ENCODE measurements around the gene GRIN1.

Gene GRIN1

DNA sequence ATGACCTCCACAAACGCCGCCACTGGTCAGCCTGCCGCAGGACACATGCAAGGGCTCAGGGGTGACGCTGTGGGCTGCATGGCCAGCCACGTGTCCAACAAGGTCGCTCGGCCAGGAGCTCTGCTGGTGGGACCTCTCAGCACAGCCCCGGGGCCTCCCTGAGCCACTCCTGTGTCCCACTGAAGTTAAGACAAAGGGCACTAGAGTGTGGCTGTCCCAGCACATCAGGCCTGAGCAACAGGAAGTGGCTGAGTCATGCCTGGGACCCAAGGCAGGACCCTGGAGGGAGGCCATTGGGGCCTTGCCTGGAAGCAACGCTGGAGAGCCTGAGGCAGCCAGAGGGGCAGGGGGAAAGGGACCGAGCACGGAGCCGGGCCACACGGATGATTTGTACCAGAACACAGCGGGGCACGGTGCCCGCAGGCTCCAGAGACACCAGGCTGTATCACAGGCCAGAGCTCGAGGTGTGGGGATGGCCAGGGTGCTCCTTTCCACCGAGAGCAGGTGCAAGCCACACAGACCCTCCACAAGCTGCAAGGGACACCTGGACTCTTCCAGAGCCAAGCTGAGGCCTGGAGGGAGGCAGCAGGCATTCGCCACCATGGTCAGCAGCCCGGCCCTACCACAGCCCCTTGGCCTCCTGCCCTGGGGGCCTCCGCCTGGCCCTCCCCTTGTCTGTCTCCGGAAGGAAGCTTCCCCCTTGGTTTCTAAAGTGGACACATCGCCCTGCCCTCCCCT, 39.4 kb downstream of the GRIN1 start:
- Histone ChIP-seq H3K9ac (ENCODE audit: low read depth, low read length) (no peak overlapping the region), H3K36me3 (ENCODE audit: insufficient read depth, low read length) (peaks cover 8% of the 10 kb centered on the region; the same call in 1 of the 2 replicates), H3K9me3 (ENCODE audit: control insufficient read depth, insufficient read depth, low read length) (no peaks in the 10 kb centered on the region), H3K4me1 (ENCODE audit: insufficient read depth, low read length) (no peaks in the 10 kb centered on the region)

DNA sequence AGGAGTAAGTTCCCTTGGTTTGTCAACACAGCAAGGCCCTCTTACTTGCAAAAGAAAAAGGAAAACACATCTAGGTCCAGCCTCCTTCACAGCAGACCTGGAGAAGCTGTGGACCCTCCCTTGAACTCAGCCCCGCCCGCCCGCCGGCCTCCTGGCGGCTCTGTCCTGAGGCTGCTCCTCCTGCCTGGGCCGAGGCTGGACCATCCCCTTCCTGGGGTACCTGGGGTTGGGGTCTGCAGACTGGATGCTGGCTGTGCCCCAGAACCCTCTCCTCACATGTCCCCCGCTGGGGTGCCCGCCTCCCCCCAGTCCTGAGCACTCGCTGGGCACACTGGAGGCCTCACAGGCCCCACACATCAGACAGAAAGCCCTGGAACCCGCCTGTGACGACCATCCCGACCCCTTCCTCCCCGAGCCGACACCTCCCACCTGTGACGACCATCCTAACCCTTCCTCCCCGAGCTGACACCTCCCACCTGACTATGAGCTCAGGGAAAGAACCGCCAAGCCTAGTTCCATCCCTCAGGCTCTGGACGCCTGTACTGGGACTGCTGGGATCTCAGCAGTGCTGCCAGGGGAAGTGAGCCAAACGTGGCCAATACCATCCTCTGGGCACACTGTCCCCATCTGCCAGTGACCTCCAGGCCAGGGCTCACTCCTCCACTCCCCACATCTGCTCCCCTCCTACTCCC, 40.1 kb downstream of the GRIN1 start:
- H3K4me1 ChIP-seq (ENCODE audit: insufficient read depth, low read length) = no peaks in the 10 kb centered on the region
- H3K9me3 ChIP-seq (ENCODE audit: control insufficient read depth, insufficient read depth, low read length) = no peaks in the 10 kb centered on the region
- peaks cover 8% of the 10 kb centered on the region; the same call in 1 of the 2 replicates for H3K36me3 ChIP-seq (ENCODE audit: insufficient read depth, low read length)
- H3K9ac ChIP-seq (ENCODE audit: low read depth, low read length) = no peak overlapping the region

DNA sequence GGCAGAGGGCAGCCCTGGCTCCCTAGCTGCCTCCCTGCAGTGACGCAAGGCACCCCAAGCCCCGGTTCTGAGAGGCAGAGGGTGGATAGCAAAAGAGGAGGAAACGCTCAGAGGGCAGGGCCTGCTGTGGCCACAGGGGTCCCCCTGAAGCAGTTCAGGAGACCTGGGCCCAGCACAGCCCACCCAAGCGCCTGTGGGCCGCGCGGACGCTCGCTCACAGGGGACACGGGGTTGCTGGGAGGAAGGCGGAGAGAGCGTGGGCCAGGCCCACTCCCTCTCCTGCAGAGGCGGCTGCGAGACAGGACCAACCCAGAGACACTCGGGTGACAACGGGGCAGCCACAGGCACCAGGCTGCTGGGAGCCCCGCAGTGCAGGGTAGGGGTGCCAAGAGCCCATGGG, 40.8 kb downstream of the GRIN1 start:
- Histone ChIP-seq H3K4me1 (ENCODE audit: insufficient read depth, low read length) (no peaks in the 10 kb centered on the region), H3K9ac (ENCODE audit: low read depth, low read length) (no peak overlapping the region), H3K36me3 (ENCODE audit: insufficient read depth, low read length) (peaks cover 8% of the 10 kb centered on the region; the same call in 1 of the 2 replicates), H3K9me3 (ENCODE audit: control insufficient read depth, insufficient read depth, low read length) (no peaks in the 10 kb centered on the region)

DNA sequence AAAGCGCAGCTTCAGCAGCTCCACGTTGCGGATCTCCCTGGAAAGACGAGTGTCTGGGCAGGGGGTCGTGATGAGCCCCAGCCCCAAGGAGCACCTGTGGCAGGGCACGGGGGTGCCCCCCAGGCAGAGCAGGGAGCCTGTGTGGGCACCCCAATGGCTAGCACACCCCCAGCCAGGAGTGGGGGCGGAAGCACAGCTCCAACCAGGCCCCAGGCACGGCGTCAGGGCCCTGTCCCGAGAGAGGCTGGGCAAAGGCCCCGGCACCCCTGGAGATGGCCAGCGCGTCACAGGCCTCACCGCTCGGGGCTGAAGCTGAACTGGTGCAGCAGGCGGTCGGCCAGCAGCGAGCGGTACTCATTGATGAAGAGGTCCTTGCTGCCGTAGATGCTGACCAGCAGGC, 41.5 kb downstream of the GRIN1 start:
- H3K36me3 ChIP-seq (ENCODE audit: insufficient read depth, low read length) = peaks cover 8% of the 10 kb centered on the region; the same call in 1 of the 2 replicates
- H3K9me3 ChIP-seq (ENCODE audit: control insufficient read depth, insufficient read depth, low read length) = no peaks in the 10 kb centered on the region
- H3K4me1 ChIP-seq (ENCODE audit: insufficient read depth, low read length) = no peaks in the 10 kb centered on the region
- H3K9ac ChIP-seq (ENCODE audit: low read depth, low read length) = no peak overlapping the region

DNA sequence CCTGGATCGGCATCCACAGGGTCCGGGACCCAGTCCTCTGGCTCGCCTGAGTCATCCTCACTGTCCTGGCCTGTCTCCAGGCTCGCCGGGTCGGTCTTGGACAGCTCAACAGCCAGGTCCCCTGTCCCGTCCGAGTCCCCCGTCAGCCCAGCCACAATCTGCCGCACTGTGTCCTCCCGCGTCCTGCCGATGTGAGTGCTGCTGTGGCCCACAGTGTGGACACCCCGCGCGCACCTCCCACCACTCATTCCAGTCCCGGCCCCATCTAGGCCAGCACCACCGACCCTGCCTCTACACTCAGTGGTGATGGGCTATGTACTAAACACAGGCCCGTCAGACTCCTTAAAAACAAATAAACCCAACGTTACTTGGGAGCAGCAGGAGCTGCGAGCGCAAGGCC, 42.7 kb downstream of the GRIN1 start:
- Histone ChIP-seq H3K9ac (ENCODE audit: low read depth, low read length) (no peak overlapping the region), H3K36me3 (ENCODE audit: insufficient read depth, low read length) (peaks cover 8% of the 10 kb centered on the region; the same call in 1 of the 2 replicates), H3K9me3 (ENCODE audit: control insufficient read depth, insufficient read depth, low read length) (no peaks in the 10 kb centered on the region), H3K4me1 (ENCODE audit: insufficient read depth, low read length) (no peaks in the 10 kb centered on the region)

DNA sequence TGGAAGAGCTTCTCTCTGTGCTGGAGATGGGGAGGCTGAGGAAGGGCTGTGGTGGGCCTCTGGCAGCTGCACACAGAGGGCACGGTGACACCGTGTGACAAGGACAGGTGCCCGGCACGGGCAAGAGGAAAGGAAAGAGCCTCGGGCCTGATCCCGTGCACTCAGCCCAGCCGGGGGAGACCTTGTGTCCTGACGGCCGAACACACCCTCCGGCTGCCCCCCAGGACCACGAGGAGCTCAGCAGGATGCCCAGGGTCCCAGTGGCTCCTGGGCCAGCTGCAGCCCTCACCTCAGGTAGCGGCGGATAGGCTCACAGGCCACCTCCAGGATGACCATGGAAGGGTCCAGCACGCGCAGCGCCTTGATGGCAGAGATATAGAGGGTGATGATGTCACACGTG, 43.9 kb downstream of the GRIN1 start:
- Histone ChIP-seq H3K36me3 (ENCODE audit: insufficient read depth, low read length) (peaks cover 8% of the 10 kb centered on the region; the same call in 1 of the 2 replicates), H3K9me3 (ENCODE audit: control insufficient read depth, insufficient read depth, low read length) (no peaks in the 10 kb centered on the region), H3K4me1 (ENCODE audit: insufficient read depth, low read length) (no peaks in the 10 kb centered on the region; the same call in 1 of the 2 replicates), H3K9ac (ENCODE audit: low read depth, low read length) (no peak overlapping the region)

DNA sequence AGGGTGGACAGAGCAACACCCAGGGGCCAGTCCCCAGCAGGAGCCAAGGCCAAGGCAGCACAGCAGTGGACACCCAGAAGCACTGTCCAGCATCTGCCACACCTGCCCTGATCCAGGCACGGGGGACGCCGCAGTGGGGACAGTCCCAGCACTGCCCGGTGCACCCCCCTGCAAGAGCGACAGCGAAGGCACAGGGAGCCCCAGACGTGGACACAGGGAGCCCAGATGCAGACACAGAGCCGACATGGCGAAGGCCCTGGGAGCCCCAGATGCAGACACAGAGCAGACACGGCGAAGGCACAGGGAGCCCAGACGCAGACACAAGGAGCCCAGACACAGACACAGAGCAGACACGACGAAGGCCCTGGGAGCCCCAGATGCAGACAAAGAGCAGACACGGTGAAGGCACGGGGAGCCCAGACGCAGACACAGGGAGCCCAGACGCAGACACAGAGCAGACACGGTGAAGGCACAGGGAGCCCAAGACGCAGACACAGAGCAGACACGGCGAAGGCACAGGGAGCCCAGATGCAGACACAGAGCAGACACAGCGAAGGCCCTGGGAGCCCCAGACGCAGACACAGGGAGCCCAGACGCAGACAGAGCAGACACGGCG, 45.1 kb downstream of the GRIN1 start:
- Histone ChIP-seq H3K4me1 (ENCODE audit: insufficient read depth, low read length) (no peaks in the 10 kb centered on the region; the same call in 1 of the 2 replicates), H3K9me3 (ENCODE audit: control insufficient read depth, insufficient read depth, low read length) (no peaks in the 10 kb centered on the region), H3K36me3 (ENCODE audit: insufficient read depth, low read length) (peaks cover 8% of the 10 kb centered on the region; the same call in 1 of the 2 replicates), H3K9ac (ENCODE audit: low read depth, low read length) (no peak overlapping the region)

DNA sequence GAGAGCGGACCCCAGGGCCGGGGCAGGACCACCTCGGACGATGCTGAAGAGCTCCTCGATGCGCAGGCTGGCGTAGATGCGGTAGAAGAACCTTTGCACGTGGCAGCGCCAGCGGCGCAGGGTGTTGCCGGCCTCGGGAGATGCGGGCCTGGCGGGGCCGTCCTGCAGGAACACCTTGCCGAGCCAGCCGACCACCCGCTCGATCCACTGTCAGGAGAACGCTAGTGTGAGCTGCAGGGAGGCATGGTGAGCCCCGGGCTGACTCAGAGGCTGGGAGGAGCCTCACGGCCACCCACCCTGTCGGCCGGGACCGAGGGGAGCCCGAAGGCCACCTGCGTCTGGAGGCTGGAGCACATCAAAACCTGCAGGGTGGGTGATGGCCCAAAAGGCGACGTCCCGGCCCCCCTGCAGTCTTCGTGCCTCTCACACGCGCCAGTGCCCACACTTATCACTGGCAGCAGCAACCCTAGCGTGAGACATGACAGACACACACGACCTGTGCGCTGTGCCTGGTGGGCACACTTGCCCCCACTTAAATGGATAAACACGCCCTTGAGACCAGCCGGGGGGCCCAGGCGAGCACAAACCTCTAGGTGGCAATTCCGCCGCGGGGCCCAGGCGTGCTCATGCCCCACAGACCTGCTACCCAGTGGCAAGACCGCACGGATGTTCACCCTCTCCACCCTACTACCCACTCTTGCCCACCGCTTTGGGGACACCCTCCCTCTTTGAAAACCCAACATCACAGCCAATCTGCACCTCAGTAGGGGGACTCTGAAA, 46.1 kb downstream of the GRIN1 start:
- no peak overlapping the region for H3K9ac ChIP-seq (ENCODE audit: low read depth, low read length)
- peaks cover 6% of the 10 kb centered on the region; the same call in 1 of the 2 replicates for H3K4me1 ChIP-seq (ENCODE audit: insufficient read depth, low read length)
- H3K36me3 ChIP-seq (ENCODE audit: insufficient read depth, low read length) = peaks cover 8% of the 10 kb centered on the region; the same call in 1 of the 2 replicates
- no peaks in the 10 kb centered on the region for H3K9me3 ChIP-seq (ENCODE audit: control insufficient read depth, insufficient read depth, low read length)

DNA sequence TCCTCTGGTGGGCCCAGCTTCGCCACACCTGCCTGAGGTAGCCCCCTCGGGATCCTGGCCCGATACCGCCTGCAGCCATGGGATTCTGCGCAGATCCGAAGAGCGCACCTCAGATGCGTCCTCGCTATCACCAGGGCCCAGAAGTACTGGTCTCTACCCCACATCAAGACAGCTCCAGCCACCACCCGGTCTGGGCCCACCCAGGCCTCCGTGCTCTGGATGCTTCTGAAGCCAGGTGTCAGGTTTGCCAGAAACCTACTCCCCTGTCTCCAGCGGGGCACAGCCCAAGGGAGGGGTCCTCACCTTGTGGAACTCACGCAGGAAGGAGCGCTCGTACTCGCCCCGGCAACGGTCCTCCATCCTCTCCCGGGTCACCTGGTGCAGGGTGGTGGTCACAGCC, 47.0 kb downstream of the GRIN1 start:
- peaks cover 5% of the 10 kb centered on the region; the same call in 1 of the 2 replicates for H3K36me3 ChIP-seq (ENCODE audit: insufficient read depth, low read length)
- H3K9me3 ChIP-seq (ENCODE audit: control insufficient read depth, insufficient read depth, low read length) = no peaks in the 10 kb centered on the region
- no peak overlapping the region for H3K9ac ChIP-seq (ENCODE audit: low read depth, low read length)
- H3K4me1 ChIP-seq (ENCODE audit: insufficient read depth, low read length) = peaks cover 6% of the 10 kb centered on the region; the same call in 1 of the 2 replicates

DNA sequence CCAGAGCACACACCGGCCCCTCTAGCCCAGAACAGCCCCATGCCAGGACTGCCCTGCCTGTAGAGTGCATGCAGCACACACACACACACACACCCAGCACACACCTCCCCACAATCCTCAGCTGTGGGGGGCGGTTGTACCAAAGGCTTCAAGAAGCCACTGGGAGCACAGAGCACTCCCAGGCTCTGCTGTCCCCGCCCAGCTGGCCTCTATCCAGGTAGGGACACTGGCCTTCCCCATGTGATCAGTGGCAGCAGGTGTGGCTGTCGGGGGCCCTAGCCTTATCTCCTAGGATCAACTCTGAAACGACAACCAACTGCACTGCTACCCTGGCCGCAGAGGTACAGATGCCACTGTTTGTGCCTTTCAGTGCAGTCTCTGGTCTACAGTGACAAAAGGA, 47.4 kb downstream of the GRIN1 start:
- H3K4me1 ChIP-seq (ENCODE audit: insufficient read depth, low read length) = peaks cover 6% of the 10 kb centered on the region; the same call in 1 of the 2 replicates
- H3K9me3 ChIP-seq (ENCODE audit: control insufficient read depth, insufficient read depth, low read length) = no peaks in the 10 kb centered on the region
- 0 out of 2 replicates have a peak, but pooled peaks cover under 1% of the 10 kb centered on the region for H3K36me3 ChIP-seq (ENCODE audit: insufficient read depth, low read length)
- no peak overlapping the region for H3K9ac ChIP-seq (ENCODE audit: low read depth, low read length)

DNA sequence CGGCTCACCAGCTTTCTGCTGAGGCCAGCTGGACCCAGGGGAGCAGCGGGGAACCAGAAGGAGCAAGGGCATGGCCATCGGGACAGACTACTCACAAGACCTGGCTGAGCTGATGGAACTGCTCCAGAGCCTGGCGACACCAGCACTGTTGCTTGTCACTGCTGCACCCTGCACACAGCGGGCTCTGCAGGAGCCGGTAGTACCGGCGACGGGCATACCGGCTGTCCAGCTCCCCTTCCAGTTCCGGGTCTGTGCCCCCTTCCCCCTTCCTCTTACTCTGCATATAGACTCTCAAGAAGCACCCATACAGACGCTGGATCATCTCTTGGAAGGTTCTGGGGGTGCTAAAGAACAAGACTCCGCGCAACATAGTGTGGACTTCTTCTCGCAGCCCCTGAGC, 48.4 kb downstream of the GRIN1 start:
- Histone ChIP-seq H3K4me1 (ENCODE audit: insufficient read depth, low read length) (peaks cover 6% of the 10 kb centered on the region; the same call in 1 of the 2 replicates), H3K36me3 (ENCODE audit: insufficient read depth, low read length) (no peaks in the 10 kb centered on the region), H3K9ac (ENCODE audit: low read depth, low read length) (peak overlapping the region; percentile 78; the same call in 1 of the 2 replicates), H3K9me3 (ENCODE audit: control insufficient read depth, insufficient read depth, low read length) (no peaks in the 10 kb centered on the region)

DNA sequence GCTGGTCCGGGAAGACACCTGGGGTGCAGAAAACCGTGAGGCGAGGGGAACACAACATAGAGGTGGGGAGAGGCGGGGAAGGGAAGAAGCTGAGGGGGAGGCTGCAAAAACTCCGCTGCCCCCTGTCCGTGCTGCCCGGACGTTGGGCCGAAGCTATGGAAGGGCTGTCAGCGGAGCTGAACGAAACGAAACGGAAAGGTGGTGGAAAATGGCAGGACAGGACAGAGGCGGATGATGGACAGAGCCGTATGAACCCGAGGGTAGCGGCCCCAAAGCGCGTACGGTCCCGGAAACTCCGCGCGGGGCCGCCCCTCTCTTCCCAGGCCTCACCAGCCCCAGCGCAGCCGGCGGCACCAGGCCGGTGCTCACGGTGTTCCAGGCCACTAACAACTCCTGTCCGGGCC, 49.1 kb downstream of the GRIN1 start:
- Histone ChIP-seq H3K4me1 (ENCODE audit: insufficient read depth, low read length) (peaks cover 6% of the 10 kb centered on the region; the same call in 1 of the 2 replicates), H3K36me3 (ENCODE audit: insufficient read depth, low read length) (no peaks in the 10 kb centered on the region), H3K9ac (ENCODE audit: low read depth, low read length) (peak overlapping the region; percentile 78)

DNA sequence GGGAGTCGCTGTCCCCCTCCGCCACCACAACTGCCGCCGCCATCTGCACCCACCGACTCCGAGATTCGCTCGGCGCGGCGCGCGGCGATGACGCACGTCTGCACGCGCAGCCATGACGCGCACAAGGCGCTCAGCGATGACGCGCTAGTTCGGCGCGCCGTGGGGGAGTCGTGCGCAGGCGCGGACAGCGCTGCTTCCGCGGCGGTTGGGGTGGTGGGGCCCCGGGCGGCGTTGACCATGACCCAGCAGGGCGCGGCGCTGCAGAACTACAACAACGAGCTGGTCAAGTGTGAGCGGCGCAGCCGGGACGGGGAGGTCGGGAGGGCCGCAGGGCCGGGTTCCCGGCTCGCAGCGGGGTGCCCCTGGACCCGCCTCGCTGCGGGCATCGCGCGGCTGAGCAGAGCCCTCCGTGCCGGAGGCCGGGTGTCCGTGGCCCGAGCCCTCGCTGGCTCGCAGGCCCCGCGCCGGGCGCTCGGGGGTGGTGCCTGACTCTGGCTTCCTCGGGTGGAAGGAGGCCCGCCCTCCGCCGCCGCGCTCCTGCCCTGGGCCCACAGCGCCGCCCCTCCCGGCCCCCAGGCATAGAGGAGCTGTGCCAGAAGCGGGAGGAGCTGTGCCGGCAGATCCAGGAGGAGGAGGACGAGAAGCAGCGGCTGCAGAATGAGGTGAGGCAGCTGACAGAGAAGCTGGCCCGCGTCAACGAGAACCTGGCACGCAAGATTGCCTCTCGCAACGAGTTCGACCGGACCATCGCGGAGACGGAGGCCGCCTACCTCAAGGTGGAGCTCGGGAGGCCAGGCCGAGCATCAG, 49.7 kb downstream of the GRIN1 start, which contains the start of the genes ANAPC2 and SSNA1:
Gene ANAPC2, minus strand, starts transcription at position 71 of the 807 bp plus-strand sequence. Its CDS starts 28 bp downstream, at position 43.
Gene SSNA1, plus strand, starts transcription at position 187 of the 807 bp plus-strand sequence. Its CDS starts 51 bp downstream, at position 238.
- Histone ChIP-seq H3K36me3 (ENCODE audit: insufficient read depth, low read length) (no peaks in the 10 kb centered on the region), H3K4me1 (ENCODE audit: insufficient read depth, low read length) (peaks cover 6% of the 10 kb centered on the region; the same call in 1 of the 2 replicates), H3K9ac (ENCODE audit: low read depth, low read length) (peak within 1 kb of the TSS; percentile 78), H3K9me3 (ENCODE audit: control insufficient read depth, insufficient read depth, low read length) (no peaks in the 10 kb centered on the region)

More for the DNA sequence above, 49.1 kb downstream of the GRIN1 start:
- H3K9me3 ChIP-seq (ENCODE audit: control insufficient read depth, insufficient read depth, low read length) = no peaks in the 10 kb centered on the region
